ENCODE measurements around the gene SYNC. TPM values are rescaled to one million over a fixed set of nuclear protein-coding genes. Genes with fewer than 3 reads are reported as not detected.

The SYNC gene
- total RNA-seq, 1 donor from 2014 or later, result 14.5 TPM

DNA sequence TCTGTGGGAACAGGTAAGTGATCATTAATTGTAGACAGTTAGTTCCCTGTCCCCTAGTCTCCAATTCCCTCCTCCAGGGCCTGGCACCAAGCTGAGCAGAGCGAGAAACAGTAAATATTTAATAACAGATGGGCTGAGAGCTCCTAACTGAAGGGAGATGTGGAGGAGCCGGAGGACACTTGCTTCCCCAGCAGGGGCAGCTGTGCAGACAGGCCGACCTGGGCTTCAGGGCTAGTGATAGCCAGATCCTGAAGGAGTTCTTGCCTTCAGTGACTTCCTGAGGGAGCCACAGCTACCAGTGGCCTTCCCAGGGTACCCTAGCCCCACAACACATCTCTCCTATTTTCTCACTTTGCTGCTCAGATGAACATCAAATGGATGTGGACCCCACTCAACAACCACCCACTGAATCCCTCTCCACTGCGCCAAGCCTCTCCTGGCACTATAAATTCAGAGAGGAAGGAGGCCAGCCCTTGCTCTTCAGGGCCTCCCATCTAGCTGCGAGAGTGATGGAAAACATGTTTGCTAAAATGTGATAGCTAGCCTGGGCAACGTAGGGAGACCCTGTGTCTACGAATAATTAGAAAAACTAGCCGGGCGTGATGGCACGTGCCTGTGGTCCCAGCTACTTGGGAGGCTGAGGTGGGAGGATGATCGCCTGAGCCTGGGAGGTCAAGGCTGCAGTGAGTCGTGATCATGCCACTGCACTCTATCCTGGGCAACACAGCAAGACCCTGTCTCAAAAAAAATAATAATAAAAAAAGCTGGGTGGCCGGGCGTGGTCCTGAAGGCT, 26.9 kb upstream of the SYNC start:
- DNase-seq (no peak), ATAC-seq (no peak)
- Histone ChIP-seq H3K27me3 (ENCODE audit: low read depth) (no peaks in the 10 kb centered on the region), H3K27ac (no peak overlapping the region), H3K9me3 (no peaks in the 10 kb centered on the region), H3K4me3 (no peak overlapping the region), H3K4me1 (peaks cover 12% of the 10 kb centered on the region), H3K36me3 (no peaks in the 10 kb centered on the region)
- TF ChIP-seq, protein P1, sequence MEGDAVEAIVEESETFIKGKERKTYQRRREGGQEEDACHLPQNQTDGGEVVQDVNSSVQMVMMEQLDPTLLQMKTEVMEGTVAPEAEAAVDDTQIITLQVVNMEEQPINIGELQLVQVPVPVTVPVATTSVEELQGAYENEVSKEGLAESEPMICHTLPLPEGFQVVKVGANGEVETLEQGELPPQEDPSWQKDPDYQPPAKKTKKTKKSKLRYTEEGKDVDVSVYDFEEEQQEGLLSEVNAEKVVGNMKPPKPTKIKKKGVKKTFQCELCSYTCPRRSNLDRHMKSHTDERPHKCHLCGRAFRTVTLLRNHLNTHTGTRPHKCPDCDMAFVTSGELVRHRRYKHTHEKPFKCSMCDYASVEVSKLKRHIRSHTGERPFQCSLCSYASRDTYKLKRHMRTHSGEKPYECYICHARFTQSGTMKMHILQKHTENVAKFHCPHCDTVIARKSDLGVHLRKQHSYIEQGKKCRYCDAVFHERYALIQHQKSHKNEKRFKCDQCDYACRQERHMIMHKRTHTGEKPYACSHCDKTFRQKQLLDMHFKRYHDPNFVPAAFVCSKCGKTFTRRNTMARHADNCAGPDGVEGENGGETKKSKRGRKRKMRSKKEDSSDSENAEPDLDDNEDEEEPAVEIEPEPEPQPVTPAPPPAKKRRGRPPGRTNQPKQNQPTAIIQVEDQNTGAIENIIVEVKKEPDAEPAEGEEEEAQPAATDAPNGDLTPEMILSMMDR (IDR thresholded peaks at IDR 0.05), result no peak
- intact Hi-C loops (cut with DNase I), result no loop called here

DNA sequence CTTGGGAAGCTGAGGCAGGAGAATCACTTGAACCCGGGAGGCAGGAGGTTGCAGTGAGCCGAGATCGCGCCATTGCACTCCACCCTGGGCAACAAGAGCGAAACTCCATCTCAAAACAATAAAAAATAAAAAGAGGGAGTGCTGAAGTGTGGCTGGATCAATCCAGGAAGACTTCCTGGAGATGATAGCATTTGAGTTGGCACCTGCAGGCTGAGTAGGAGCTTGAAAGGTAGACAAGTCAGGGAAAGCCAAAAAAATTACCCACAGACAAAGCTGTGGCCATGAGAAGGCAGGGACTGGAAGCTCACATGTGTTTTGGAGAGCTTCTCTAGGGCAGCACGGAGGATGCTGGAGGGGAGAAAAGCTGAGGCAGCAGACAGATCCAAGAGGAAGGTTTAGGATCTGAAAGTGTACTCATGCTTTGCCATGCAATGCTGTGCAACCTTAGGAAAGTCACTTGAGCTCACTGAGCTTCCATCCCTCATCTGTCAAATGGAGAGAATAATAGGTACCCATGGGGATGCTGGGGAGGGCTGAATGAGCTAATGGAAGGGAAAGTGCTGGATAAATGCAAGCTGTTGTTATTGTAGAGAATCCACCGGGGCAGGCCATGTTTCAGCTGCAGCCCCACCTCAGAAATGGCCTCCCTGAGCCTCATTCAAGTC, 26.0 kb upstream of the SYNC start:
- Histone ChIP-seq H3K4me1 (peaks cover 12% of the 10 kb centered on the region), H3K27me3 (ENCODE audit: low read depth) (no peaks in the 10 kb centered on the region), H3K36me3 (no peaks in the 10 kb centered on the region), H3K4me3 (no peak overlapping the region), H3K27ac (no peak overlapping the region), H3K9me3 (no peaks in the 10 kb centered on the region)
- TF ChIP-seq, protein P1 (IDR thresholded peaks at IDR 0.05), result no peak
- ATAC-seq, result no peak
- intact Hi-C loops (cut with DNase I), result no loop called here
- DNase-seq, result no peak

DNA sequence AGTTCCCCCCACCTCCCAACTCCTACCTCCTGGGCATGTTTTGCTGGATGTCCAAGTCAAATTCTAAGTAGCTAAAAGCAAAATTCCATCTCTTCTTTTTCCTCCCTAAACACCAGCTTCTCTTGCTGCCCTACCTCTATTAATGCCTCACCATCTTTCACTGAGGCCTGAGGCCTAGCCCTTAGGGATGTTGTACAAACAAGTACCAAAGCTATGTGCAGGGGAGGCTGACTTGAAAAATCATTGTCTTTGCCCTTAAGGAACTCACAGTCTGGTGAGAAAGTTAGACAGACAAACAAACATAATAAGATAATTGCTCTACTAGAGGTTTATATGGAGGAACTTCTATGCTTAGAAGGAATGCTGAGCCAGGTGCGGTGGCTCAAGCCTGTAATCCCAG, 25.3 kb upstream of the SYNC start:
- H3K36me3 ChIP-seq, result no peaks in the 10 kb centered on the region
- TF ChIP-seq, protein P1 (IDR thresholded peaks at IDR 0.05), result no peak
- DNase-seq, result no peak
- no peak overlapping the region for H3K27ac ChIP-seq
- ATAC-seq, result no peak
- no peak overlapping the region for H3K4me3 ChIP-seq
- H3K9me3 ChIP-seq, result no peaks in the 10 kb centered on the region
- H3K27me3 ChIP-seq (ENCODE audit: low read depth), result no peaks in the 10 kb centered on the region
- H3K4me1 ChIP-seq, result peaks cover 12% of the 10 kb centered on the region
- intact Hi-C loops (cut with DNase I), result no loop called here

DNA sequence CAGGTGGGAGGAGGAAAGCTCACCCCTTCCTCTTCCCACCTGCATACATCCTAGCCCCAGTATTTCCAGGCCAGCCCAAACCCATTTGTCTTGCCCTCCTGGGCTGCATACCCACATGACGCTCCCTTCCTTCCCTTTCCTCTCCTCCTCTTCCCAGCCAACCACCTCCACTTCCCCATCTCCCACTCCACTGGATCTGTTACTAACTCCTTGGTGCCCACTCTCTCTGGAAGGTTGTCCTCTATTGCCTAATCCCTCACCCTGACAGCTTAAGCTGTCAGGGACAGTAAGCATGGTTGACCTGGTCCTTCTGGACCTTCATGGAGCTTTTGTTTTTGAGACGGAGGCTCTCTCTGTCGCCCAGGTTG, 23.0 kb upstream of the SYNC start:
- Histone ChIP-seq H3K27me3 (ENCODE audit: low read depth) (no peaks in the 10 kb centered on the region), H3K4me3 (no peak overlapping the region), H3K9me3 (no peaks in the 10 kb centered on the region), H3K36me3 (no peaks in the 10 kb centered on the region), H3K27ac (no peak overlapping the region), H3K4me1 (peaks cover 12% of the 10 kb centered on the region)
- ATAC-seq (peak in 1 of 2 donors; percentile 8), DNase-seq (no peak)
- intact Hi-C loops (cut with DNase I), result no loop called here
- TF ChIP-seq, protein P1 (IDR thresholded peaks at IDR 0.05), result no peak

DNA sequence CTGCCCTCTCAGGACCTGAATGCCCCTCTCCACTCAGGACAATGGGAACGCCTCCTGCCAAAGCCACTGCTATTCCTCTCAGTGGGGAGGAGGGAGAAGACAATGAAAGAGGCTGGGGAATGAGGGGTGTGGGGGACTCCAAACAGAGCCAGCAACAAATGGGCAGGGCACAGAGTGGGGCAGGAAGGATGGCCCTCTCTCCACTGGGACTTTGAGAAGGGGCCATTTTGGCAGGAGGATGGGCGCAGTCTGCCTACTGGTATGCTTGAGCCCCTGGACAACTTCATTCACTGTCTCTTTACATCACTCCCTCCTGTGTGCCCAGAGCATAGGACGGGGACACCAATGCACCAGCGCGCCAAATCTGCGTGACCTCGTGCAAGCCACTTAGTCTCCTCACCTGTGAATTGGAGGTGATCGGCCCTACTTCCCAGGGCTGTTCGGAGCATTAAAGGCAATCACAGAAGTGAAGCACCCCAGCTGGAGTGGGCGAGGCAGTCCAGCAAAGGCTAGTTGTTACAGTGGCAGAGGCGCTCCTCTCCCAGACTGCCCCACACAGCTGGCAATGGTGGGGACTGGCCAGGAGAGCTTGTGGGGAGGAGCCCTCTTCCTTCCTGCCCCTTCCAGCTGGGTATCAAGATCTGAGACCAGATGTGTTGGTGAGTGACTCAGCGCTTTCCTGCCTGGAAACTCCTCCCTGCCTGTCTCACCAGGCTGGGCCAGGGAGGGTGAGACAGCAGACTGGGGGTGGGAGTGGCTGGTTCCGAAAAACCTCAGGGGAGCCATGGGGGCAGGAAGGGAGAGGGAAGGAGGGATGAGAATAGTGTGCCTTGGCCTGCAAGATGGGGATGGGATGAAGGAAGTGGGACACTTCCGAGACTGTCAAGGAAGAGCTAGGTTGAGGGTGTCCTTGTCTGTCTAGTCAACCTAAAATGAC, 22.4 kb upstream of the SYNC start:
- intact Hi-C loops (cut with DNase I), result no loop called here
- TF ChIP-seq, protein P1 (IDR thresholded peaks at IDR 0.05), result no peak
- Histone ChIP-seq H3K27me3 (ENCODE audit: low read depth) (no peaks in the 10 kb centered on the region), H3K36me3 (no peaks in the 10 kb centered on the region), H3K27ac (no peak overlapping the region), H3K4me3 (no peak overlapping the region), H3K9me3 (no peaks in the 10 kb centered on the region), H3K4me1 (peaks cover 12% of the 10 kb centered on the region)
- ATAC-seq, result peak; percentile 71 to 78
- DNase-seq, result no peak
